Upper lobe of left lung (tissue), 6 donors: Measurements from ENCODE around the gene EHD4. TPM values are rescaled to one million over a fixed set of nuclear protein-coding genes. Genes with fewer than 3 reads are reported as not detected.
A peak's percentile ranks its signal among the peaks of the same experiment; 100 is the strongest.

Experiments used
- ATAC-seq, 2 donors: fragments of 200-7000 bp; cut with Tn5 transposase; one replicate each; pipeline ENCODE4 v1.9.1; 2022; ENCODE audit warnings: mild to moderate bottlenecking in 2 of 2, moderate library complexity in 2 of 2; ENCODE audit not compliant: low FRiP score in 2 of 2
- DNase-seq, 2 donors: peaks; one replicate each; pipeline ENCODE4 v3.0.0-alpha.2; 2019 to 2020
- H3K27ac ChIP-seq, 4 donors: fragments of 200-600 bp; sonication (generic); one replicate each; pipeline ENCODE4 v1.5.1; 2016 to 2019
- H3K27me3 ChIP-seq, 4 donors: fragments of 200-600 bp; sonication (generic); one replicate each; pipeline ENCODE4 v1.5.1; 2017 to 2019
- H3K36me3 ChIP-seq, 4 donors: fragments of 200-600 bp; sonication (generic); one replicate each; pipeline ENCODE4 v1.5.1; 2016 to 2019
- H3K4me1 ChIP-seq, 4 donors: fragments of 200-600 bp; sonication (generic); one replicate each; pipeline ENCODE4 v1.5.1; 2018 to 2019
- H3K4me3 ChIP-seq, 4 donors: fragments of 200-600 bp; sonication (generic); one replicate each; pipeline ENCODE4 v1.5.1; 2017 to 2019; ENCODE audit warnings: mild to moderate bottlenecking in 2 of 4, moderate library complexity in 1 of 4
- H3K9me3 ChIP-seq, 4 donors: fragments of 200-600 bp; sonication (generic); one replicate each; pipeline ENCODE4 v1.5.1; 2018 to 2019
- CTCF ChIP-seq, 6 experiments: fragments of 450-650 bp in 4 of 6; fragments of 200-600 bp in 2 of 6; sonication (generic) in 2 of 6; IDR thresholded peaks; one replicate each; pipeline ENCODE4 v1.5.1; 2016 to 2019; ENCODE audit warnings: antibody characterized with exemption in 6 of 6
- EP300 ChIP-seq, 4 donors: sonication (generic); formaldehyde crosslinking; IDR thresholded peaks; one replicate each; pipeline ENCODE4 v1.5.1; 2017; ENCODE audit warnings: antibody characterized with exemption in 4 of 4, control low read depth in 2 of 4
- POLR2A ChIP-seq, 4 donors: fragments of 450-650 bp; IDR thresholded peaks; one replicate each; pipeline ENCODE4 v1.5.1; 2016 to 2017; ENCODE audit warnings: antibody characterized with exemption in 4 of 4, mild to moderate bottlenecking in 2 of 4
- POLR2AphosphoS5 ChIP-seq, 2 donors: sonication (generic); formaldehyde crosslinking; IDR thresholded peaks; one replicate each; pipeline ENCODE4 v1.5.1; 2017; ENCODE audit warnings: antibody characterized with exemption in 2 of 2
- WGBS, 2 donors: methylation state at CpG; one replicate each; pipeline ENCODE4 v1.1.5; 2017 to 2018; 5-methylcytosine and 5-hydroxymethylcytosine counted together
- total RNA-seq, 6 donors: library from RNA; depleted of rRNA in 4 of 6; stranded (reverse); fragments of >200 nt in 4 of 6; gene quantifications; one replicate each; pipeline versions ENCODE4 v1.1.0 to v1.2.1, GENCODE V29; 2016 to 2021
- donor health status: DM: no; HTN: no; CAD: no; lungs with moderate emphysema.
- donor health status: DM: no; HTN: yes; CAD: no; lungs with severe emphysema.

The EHD4 gene
- total RNA-seq, 6 donors from 2014 or later, result 23.0 to 46.4 (median 31.5) TPM

- no peaks in the 10 kb centered on the region for H3K9me3 ChIP-seq
- ATAC-seq (peak; percentile 60 to 87), DNase-seq (no peak)
- H3K4me1 ChIP-seq, result peaks cover 0 to 15% (median 10%) of the 10 kb centered on the region in 4 donors
- no peak overlapping the region for H3K4me3 ChIP-seq
- peaks cover 0 to 45% (median 12%) of the 10 kb centered on the region in 4 donors for H3K36me3 ChIP-seq
- 62 to 64% methylated on average over 8 of the region's 8 CpGs for WGBS, 2 donors
- H3K27me3 ChIP-seq, result no peaks in the 10 kb centered on the region
- peak overlapping the region in 2 of 4 donors; percentile 63 to 67 for H3K27ac ChIP-seq
- no peak for TF ChIP-seq EP300 (IDR thresholded peaks at IDR 0.05)
- no peak for TF ChIP-seq CTCF (IDR thresholded peaks at IDR 0.05)
- no peak for TF ChIP-seq POLR2A (IDR thresholded peaks at IDR 0.05)
- no peak for TF ChIP-seq POLR2AphosphoS5 (IDR thresholded peaks at IDR 0.05)
Observed at GRCh38 chr15:41944313-41944940, 27.9 kb downstream of the EHD4 start.

GRCh38 chr15:41943543-41944312 lies 28.6 kb downstream of the EHD4 start:
- H3K27me3 ChIP-seq, result no peaks in the 10 kb centered on the region
- H3K4me1 ChIP-seq, result peaks cover 4 to 16% (median 9%) of the 10 kb centered on the region in 4 donors
- H3K4me3 ChIP-seq, result no peak overlapping the region
- H3K27ac ChIP-seq, result peak overlapping the region in 2 of 4 donors; percentile 63 to 67
- ATAC-seq (no peak), DNase-seq (no peak)
- H3K9me3 ChIP-seq, result no peaks in the 10 kb centered on the region
- WGBS, 2 donors, result 81 to 85% methylated on average over 6 of the region's 6 CpGs
- TF ChIP-seq CTCF (IDR thresholded peaks at IDR 0.05) (no peak), EP300 (IDR thresholded peaks at IDR 0.05) (no peak), POLR2A (IDR thresholded peaks at IDR 0.05) (no peak), POLR2AphosphoS5 (IDR thresholded peaks at IDR 0.05) (no peak)
- H3K36me3 ChIP-seq, result peaks cover 0 to 45% (median 12%) of the 10 kb centered on the region in 4 donors

- H3K27me3 ChIP-seq, result no peaks in the 10 kb centered on the region
- ATAC-seq, result no peak
- H3K27ac ChIP-seq, result no peak overlapping the region
- no peaks in the 10 kb centered on the region for H3K9me3 ChIP-seq
- 77 to 92% methylated on average over 7 of the region's 7 CpGs for WGBS, 2 donors
- H3K4me3 ChIP-seq, result no peak overlapping the region
- peaks cover 9 to 25% (median 14%) of the 10 kb centered on the region in 4 donors for H3K4me1 ChIP-seq
- peaks cover 0 to 45% (median 12%) of the 10 kb centered on the region in 4 donors for H3K36me3 ChIP-seq
- no peak for DNase-seq
- no peak for TF ChIP-seq EP300 (IDR thresholded peaks at IDR 0.05)
- TF ChIP-seq POLR2AphosphoS5 (IDR thresholded peaks at IDR 0.05), result no peak
- TF ChIP-seq POLR2A (IDR thresholded peaks at IDR 0.05), result no peak
- no peak for TF ChIP-seq CTCF (IDR thresholded peaks at IDR 0.05)
Observed at GRCh38 chr15:41942886-41943285, 29.5 kb downstream of the EHD4 start.

- no peak for DNase-seq
- Histone ChIP-seq H3K27ac (no peak overlapping the region), H3K27me3 (no peaks in the 10 kb centered on the region), H3K4me1 (peaks cover 20 to 35% (median 23%) of the 10 kb centered on the region in 4 donors), H3K9me3 (no peaks in the 10 kb centered on the region), H3K4me3 (no peak overlapping the region), H3K36me3 (peaks cover 0 to 45% (median 12%) of the 10 kb centered on the region in 4 donors)
- no peak for ATAC-seq
- 91 to 92% methylated on average over 20 to 22 of the region's 22 CpGs for WGBS, 2 donors
- TF ChIP-seq CTCF (IDR thresholded peaks at IDR 0.05) (no peak), POLR2A (IDR thresholded peaks at IDR 0.05) (no peak), POLR2AphosphoS5 (IDR thresholded peaks at IDR 0.05) (no peak), EP300 (IDR thresholded peaks at IDR 0.05) (no peak)
Observed at GRCh38 chr15:41941644-41942415, 30.5 kb downstream of the EHD4 start.
